Measurements from ENCODE around the gene ANKRD36.
"Not testable (repeated sequence)": the region's sequence is repeated elsewhere in the genome, so short reads cannot be mapped to it uniquely, and the experiment has no call there.

DNA sequence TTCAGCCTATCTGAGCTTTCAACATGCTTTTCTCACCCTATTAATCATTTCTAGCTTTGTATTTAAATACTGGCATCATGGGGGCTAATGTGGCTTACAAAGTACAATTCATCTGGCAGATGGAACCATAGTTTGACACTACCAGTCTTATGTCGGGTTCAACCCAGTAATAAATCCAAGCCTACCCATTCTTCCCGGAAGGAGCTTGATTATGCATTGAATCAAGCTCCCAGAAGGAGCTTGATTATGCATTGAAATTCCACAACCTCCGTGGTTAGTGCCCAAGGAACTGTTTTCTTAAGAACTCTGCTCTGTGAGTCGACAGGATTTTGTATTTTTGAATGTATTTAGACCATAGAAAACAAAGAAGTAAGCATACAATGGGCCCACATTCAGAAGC is 148.2 kb downstream of the ANKRD36 start:
- TF ChIP-seq, protein P1, sequence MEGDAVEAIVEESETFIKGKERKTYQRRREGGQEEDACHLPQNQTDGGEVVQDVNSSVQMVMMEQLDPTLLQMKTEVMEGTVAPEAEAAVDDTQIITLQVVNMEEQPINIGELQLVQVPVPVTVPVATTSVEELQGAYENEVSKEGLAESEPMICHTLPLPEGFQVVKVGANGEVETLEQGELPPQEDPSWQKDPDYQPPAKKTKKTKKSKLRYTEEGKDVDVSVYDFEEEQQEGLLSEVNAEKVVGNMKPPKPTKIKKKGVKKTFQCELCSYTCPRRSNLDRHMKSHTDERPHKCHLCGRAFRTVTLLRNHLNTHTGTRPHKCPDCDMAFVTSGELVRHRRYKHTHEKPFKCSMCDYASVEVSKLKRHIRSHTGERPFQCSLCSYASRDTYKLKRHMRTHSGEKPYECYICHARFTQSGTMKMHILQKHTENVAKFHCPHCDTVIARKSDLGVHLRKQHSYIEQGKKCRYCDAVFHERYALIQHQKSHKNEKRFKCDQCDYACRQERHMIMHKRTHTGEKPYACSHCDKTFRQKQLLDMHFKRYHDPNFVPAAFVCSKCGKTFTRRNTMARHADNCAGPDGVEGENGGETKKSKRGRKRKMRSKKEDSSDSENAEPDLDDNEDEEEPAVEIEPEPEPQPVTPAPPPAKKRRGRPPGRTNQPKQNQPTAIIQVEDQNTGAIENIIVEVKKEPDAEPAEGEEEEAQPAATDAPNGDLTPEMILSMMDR (IDR thresholded peaks at IDR 0.05): not testable (repeated sequence)
- not testable (repeated sequence) for TF ChIP-seq EZH2 (IDR thresholded peaks at IDR 0.05; ENCODE audit: borderline replicate concordance, insufficient read depth, low read depth, low read length, poor library complexity, severe bottlenecking)
